GM19395 (cell line): Measurements from ENCODE around the gene SLCO4A1.
A peak's percentile ranks its signal among the peaks of the same experiment; 100 is the strongest.

Experiments
- ATAC-seq: cut with Tn5 transposase; IDR thresholded peaks from one replicate; pipeline ENCODE4 v1.9.1; 2021; ENCODE audit warnings: mild to moderate bottlenecking, moderate library complexity; ENCODE audit not compliant: unreplicated experiment

SLCO4A1 gene

GRCh38 chr20:62636446-62636845 is 5.9 kb upstream of the SLCO4A1 start:
- no peak for ATAC-seq

GRCh38 chr20:62637110-62637509 is 5.2 kb upstream of the SLCO4A1 start:
- ATAC-seq, result no peak

GRCh38 chr20:62637521-62638054 is 4.7 kb upstream of the SLCO4A1 start:
- no peak for ATAC-seq

- no peak for ATAC-seq
These were observed 4.2 kb upstream of the SLCO4A1 start for GRCh38 chr20:62638055-62638570.

- no peak for ATAC-seq
These were observed 3.5 kb upstream of the SLCO4A1 start for GRCh38 chr20:62638679-62639406.

- ATAC-seq, result no peak
These were observed 2.5 kb upstream of the SLCO4A1 start for GRCh38 chr20:62639765-62640164.

- no peak for ATAC-seq
These were observed 1.4 kb upstream of the SLCO4A1 start for GRCh38 chr20:62640870-62641269.

- ATAC-seq, result no peak
These were observed 817 bp upstream of the SLCO4A1 start for GRCh38 chr20:62641321-62642050.

GRCh38 chr20:62642666-62643520 is 590 bp downstream of the SLCO4A1 start:
- peak; percentile 45 for ATAC-seq

GRCh38 chr20:62643521-62644043 is 1.3 kb downstream of the SLCO4A1 start:
- ATAC-seq, result no peak

- ATAC-seq, result no peak
These were observed 1.9 kb downstream of the SLCO4A1 start for GRCh38 chr20:62644044-62644795.

GRCh38 chr20:62644802-62645496 is 2.6 kb downstream of the SLCO4A1 start:
- no peak for ATAC-seq

GRCh38 chr20:62645613-62646012 is 3.3 kb downstream of the SLCO4A1 start:
- ATAC-seq, result no peak

- no peak for ATAC-seq
These were observed 4.7 kb downstream of the SLCO4A1 start for GRCh38 chr20:62646851-62647520.

- ATAC-seq, result no peak
These were observed 5.4 kb downstream of the SLCO4A1 start for GRCh38 chr20:62647521-62648317.

- no peak for ATAC-seq
These were observed 6.2 kb downstream of the SLCO4A1 start for GRCh38 chr20:62648318-62648995.

- ATAC-seq, result no peak
These were observed 6.8 kb downstream of the SLCO4A1 start for GRCh38 chr20:62649140-62649539.
